ENCODE measurements around the gene CCDC82.

GRCh38 chr11:96309016-96309642 is 80.6 kb downstream of the CCDC82 start:
- TF ChIP-seq TARDBP (IDR thresholded peaks at IDR 0.05) (no peak), SP1 (IDR thresholded peaks at IDR 0.05) (no peak), ELF4 (IDR thresholded peaks at IDR 0.05) (no peak), FOXM1 (IDR thresholded peaks at IDR 0.05; ENCODE audit: borderline replicate concordance) (no peak), NFRKB (IDR thresholded peaks at IDR 0.05) (no peak), L3MBTL2 (conservative IDR thresholded peaks at IDR 0.05) (no peak), BHLHE40 (IDR thresholded peaks at IDR 0.05; ENCODE audit: borderline replicate concordance) (no peak), FOXA1 (IDR thresholded peaks at IDR 0.05) (no peak), SUZ12 (IDR thresholded peaks at IDR 0.05) (no peak), FOXK2 (IDR thresholded peaks at IDR 0.05) (no peak), PKNOX1 (IDR thresholded peaks at IDR 0.05) (no peak)

Measured in HEK293T (cell line).